Heart right ventricle (tissue), 16 donors: ENCODE results near the gene DIP2C. TPM values are rescaled to one million over a fixed set of nuclear protein-coding genes. Genes with fewer than 3 reads are reported as not detected.

ENCODE experiments used
- ATAC-seq, 8 donors: fragments of 200-7000 bp; cut with Tn5 transposase; one replicate each; pipeline ENCODE4 v1.9.1; 2020; ENCODE audit warnings: mild to moderate bottlenecking in 8 of 8, moderate library complexity in 8 of 8, moderate number of reproducible peaks in 1 of 8
- DNase-seq, 2 donors: peaks; one replicate each; pipeline ENCODE4 v3.0.0-alpha.2; 2020
- H3K27ac ChIP-seq, 10 donors: fragments of 200-600 bp; sonication (generic) in 2 of 10; one replicate each; pipeline versions ENCODE4 v1.5.0 to v1.8.0; 2020 to 2022; ENCODE audit warnings: mild to moderate bottlenecking in 3 of 10
- H3K27me3 ChIP-seq, 7 donors: fragments of 200-600 bp; one replicate each; pipeline ENCODE4 v1.8.0; 2021 to 2022; ENCODE audit warnings: mild to moderate bottlenecking in 2 of 7
- H3K36me3 ChIP-seq, 9 donors: fragments of 200-600 bp; sonication (generic) in 1 of 9; one replicate each; pipeline versions ENCODE4 v1.5.0 to v1.8.0; 2020 to 2022; ENCODE audit warnings: mild to moderate bottlenecking in 2 of 9
- H3K4me1 ChIP-seq, 9 donors: fragments of 200-600 bp; sonication (generic) in 1 of 9; one replicate each; pipeline versions ENCODE4 v1.5.0 to v1.8.0; 2020 to 2022; ENCODE audit warnings: mild to moderate bottlenecking in 4 of 9
- H3K4me3 ChIP-seq, 10 donors: fragments of 200-600 bp; sonication (generic) in 2 of 10; one replicate each; pipeline versions ENCODE4 v1.5.0 to v1.8.0; 2020 to 2022; ENCODE audit warnings: mild to moderate bottlenecking in 7 of 10, moderate library complexity in 2 of 10
- H3K9me3 ChIP-seq, 11 donors: fragments of 200-600 bp in 10 of 11; sonication (generic) in 2 of 11; one replicate each; pipeline versions ENCODE4 v1.5.0 to v1.8.0; 2013 to 2022; ENCODE audit warnings: mild to moderate bottlenecking in 2 of 11, control low read depth in 1 of 11, moderate library complexity in 1 of 11
- CTCF ChIP-seq, 9 donors: fragments of 200-600 bp; sonication (generic) in 2 of 9; IDR thresholded peaks; one replicate each; pipeline versions ENCODE4 v1.5.0 to v1.8.0; 2021 to 2022; ENCODE audit warnings: antibody characterized with exemption in 9 of 9, mild to moderate bottlenecking in 5 of 9, moderate library complexity in 1 of 9
- WGBS, 2 donors: extraction: QIAGEN DNeasy Blood & Tissue Kit; methylation state at CpG; one replicate each; pipeline ENCODE4 v1.1.7; 2013; ENCODE audit warnings: inconsistent platforms in 1 of 2; 5-methylcytosine and 5-hydroxymethylcytosine counted together
- intact Hi-C, 10 donors: fragments of 100-400 bp; cut with DNase I; formaldehyde crosslinking; loops; one replicate each; pipeline versions ENCODE4 v1.11.1 to v1.14.2; 2022
- polyA plus RNA-seq, 2 donors: library from polyadenylated mRNA; stranded (reverse); fragments of 200-250 nt; gene quantifications; one replicate each; pipeline ENCODE4 v1.2.3, GENCODE V29; 2013
- total RNA-seq, 10 donors: library from RNA; stranded (reverse); fragmentation: NEBNext Ultra II Directional in 3 of 10; extraction: Animal tissue kit (Norgen Biotek cat#: 25700) in 3 of 10; gene quantifications; one replicate each; pipeline versions ENCODE4 v1.2.1 to v1.2.4, GENCODE V29; 2021 to 2023
- donor health status: Arrhythmogenic right ventricular cardiomyopathy.
- donor health status: ischemic (EF 13 %, LVEDD 7.1; RV severe dilation, severe dysfunction).
- donor health status: healthy with polysubstance abuse.
- donor health status: DM: no; HTN: yes; CAD: no.
- donor health status: DM: no; HTN: no; CAD: no.
- donor health status: ischemic (EF 25% LVEDD 6.9; RV normal size, moderate dysfunction).
- donor health status: ischemic (EF 25% LVEDD 5.7; RV mildly dilated, moderate dysfunction).
- donor health status: healthy.
- donor health status: DM: yes; HTN: yes; CAD: no.
- donor health status: Ischemic cardiomyopathy.
- donor health status: ischemic (EF 35%, LVEDD 5.7; RV mildly dilated, moderate dysfunction).
- donor health status: nonischemic (EF 11% LVEDD 7.7; RV severe dilation, severe dysfunction).
- donor health status: DM: yes; HTN: yes; CAD: no.
- donor health status: PGD.
- donor health status: ischemic (EF 29% LVEDD 5.4; RV normal size, mild dysfunction).
- donor health status: nonischemic (EF 23%, LVEDD 6.1; RV moderate dilation, normal function).

DIP2C gene
- total and polyA plus RNA-seq, 12 donors: 7.1 to 48.2 (median 33.7) TPM

DNA sequence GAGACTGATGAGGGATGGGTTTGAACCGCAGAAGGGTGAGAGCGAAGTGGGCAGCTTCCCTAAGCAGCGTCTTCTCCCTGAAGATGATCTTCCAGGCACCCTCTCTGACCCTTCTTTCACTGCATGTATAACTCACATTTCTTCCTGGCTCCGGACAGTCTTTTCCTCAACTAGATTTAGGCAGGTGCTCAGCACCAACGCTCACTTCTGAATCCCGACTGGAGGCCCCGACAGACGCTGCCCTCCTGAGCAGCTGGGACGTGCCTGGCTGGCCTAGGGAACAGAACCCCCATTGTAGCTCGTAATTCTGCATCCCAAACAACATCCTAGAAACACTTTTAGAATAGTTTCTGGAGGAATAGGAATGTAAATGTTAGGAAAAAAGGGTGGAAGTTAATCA is 206.6 kb downstream of the DIP2C start:
- ATAC-seq (no peak), DNase-seq (no peak)
- H3K4me1 ChIP-seq: peaks cover 3 to 30% (median 18%) of the 10 kb centered on the region in 9 donors
- H3K27ac ChIP-seq: no peak overlapping the region
- no peak overlapping the region for H3K4me3 ChIP-seq
- no peaks in the 10 kb centered on the region for H3K9me3 ChIP-seq
- no peak for TF ChIP-seq CTCF (IDR thresholded peaks at IDR 0.05)
- intact Hi-C loops: no loop called here
- WGBS, 2 donors: 94 to 96% methylated on average over 10 of the region's 10 CpGs
- H3K36me3 ChIP-seq: peaks cover 0 to 35% (median 0%) of the 10 kb centered on the region in 9 donors
- no peaks in the 10 kb centered on the region for H3K27me3 ChIP-seq

- H3K4me3 ChIP-seq: no peak overlapping the region
- 92 to 93% methylated on average over 16 of the region's 16 CpGs for WGBS, 2 donors
- peaks cover 0 to 35% (median 0%) of the 10 kb centered on the region in 9 donors for H3K36me3 ChIP-seq
- intact Hi-C loops: no loop called here
- no peak for TF ChIP-seq CTCF (IDR thresholded peaks at IDR 0.05)
- H3K4me1 ChIP-seq: peaks cover 3 to 30% (median 18%) of the 10 kb centered on the region in 9 donors
- DNase-seq: no peak
- no peaks in the 10 kb centered on the region for H3K9me3 ChIP-seq
- H3K27me3 ChIP-seq: no peaks in the 10 kb centered on the region
- no peak for ATAC-seq
- H3K27ac ChIP-seq: no peak overlapping the region
These were observed 207.4 kb downstream of the DIP2C start for GRCh38 chr10:482051-482501.

DNA sequence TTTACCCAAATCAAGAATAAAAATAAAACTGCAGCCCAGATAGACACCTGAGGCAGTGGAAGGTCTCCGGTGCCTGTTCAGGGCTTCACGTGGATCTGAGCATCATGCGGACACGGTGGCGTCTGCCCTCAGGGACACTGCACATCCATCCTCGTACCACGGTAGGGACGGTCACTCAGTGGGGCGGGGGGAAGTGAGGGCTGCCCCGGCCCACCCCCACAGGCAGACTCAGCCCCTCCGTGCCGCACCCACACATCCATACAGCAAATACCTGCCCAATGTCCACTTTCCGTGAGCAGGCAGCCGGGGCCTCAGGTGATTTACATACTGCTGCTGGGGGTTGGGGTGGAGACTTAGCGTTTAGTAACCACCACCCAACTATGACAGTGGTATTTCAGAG is 207.8 kb downstream of the DIP2C start:
- no peak for TF ChIP-seq CTCF (IDR thresholded peaks at IDR 0.05)
- no peak for ATAC-seq
- H3K36me3 ChIP-seq: peaks cover 0 to 35% (median 0%) of the 10 kb centered on the region in 9 donors
- intact Hi-C loops: no loop called here
- H3K9me3 ChIP-seq: no peaks in the 10 kb centered on the region
- no peak overlapping the region for H3K4me3 ChIP-seq
- H3K27ac ChIP-seq: no peak overlapping the region
- no peaks in the 10 kb centered on the region for H3K27me3 ChIP-seq
- WGBS, 2 donors: 88 to 90% methylated on average over 15 of the region's 15 CpGs
- DNase-seq: no peak
- peaks cover 3 to 30% (median 16%) of the 10 kb centered on the region in 9 donors for H3K4me1 ChIP-seq

DNA sequence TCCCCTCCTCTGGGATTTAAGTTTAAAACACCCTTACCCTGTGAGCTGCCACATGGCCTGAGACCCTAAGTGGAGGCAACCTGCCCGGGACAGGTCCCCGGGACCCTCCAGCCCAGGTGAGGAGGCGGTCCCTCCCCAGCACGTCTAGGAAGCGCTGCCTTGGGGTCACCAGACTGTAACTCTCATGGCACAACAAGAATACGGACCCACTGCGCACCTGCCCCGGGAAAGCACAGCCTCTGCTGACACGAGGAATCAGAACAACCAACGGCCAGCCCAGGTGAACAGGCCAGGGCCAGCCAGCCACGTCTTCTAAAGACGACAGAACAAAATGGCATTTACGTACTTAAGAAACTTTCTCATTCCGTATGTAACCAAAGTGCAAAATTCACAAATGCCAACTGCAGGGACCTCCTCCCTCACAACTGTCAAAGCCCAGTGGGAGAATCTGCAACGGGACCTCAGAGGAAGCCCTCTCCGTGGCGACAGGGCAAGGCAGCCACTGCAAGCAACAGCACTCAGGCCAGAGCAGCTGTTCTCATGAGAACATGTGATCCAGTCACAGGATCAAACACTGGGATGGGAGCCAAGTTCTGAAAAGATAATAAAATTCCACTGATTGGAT is 208.4 kb downstream of the DIP2C start:
- no peak for DNase-seq
- no peaks in the 10 kb centered on the region for H3K27me3 ChIP-seq
- H3K4me1 ChIP-seq: peaks cover 3 to 24% (median 11%) of the 10 kb centered on the region in 9 donors
- H3K27ac ChIP-seq: no peak overlapping the region
- no peaks in the 10 kb centered on the region for H3K9me3 ChIP-seq
- H3K4me3 ChIP-seq: no peak overlapping the region
- ATAC-seq: peak in 5 of 8 donors; percentile 19 to 53 (median 35)
- intact Hi-C loops: no loop called here
- no peak for TF ChIP-seq CTCF (IDR thresholded peaks at IDR 0.05)
- H3K36me3 ChIP-seq: peaks cover 0 to 35% (median 0%) of the 10 kb centered on the region in 9 donors
- 68 to 71% methylated on average over 17 of the region's 17 CpGs for WGBS, 2 donors
